GM21825 (cell line): ENCODE data around the gene UXS1.

ENCODE experiments used
- ATAC-seq: cut with Tn5 transposase; IDR thresholded peaks from one replicate; pipeline ENCODE4 v1.9.1; 2021; ENCODE audit warnings: mild to moderate bottlenecking, moderate library complexity; ENCODE audit not compliant: unreplicated experiment

Gene UXS1

GRCh38 chr2:106113361-106113966, 80.6 kb downstream of the UXS1 start:
- no peak for ATAC-seq

DNA sequence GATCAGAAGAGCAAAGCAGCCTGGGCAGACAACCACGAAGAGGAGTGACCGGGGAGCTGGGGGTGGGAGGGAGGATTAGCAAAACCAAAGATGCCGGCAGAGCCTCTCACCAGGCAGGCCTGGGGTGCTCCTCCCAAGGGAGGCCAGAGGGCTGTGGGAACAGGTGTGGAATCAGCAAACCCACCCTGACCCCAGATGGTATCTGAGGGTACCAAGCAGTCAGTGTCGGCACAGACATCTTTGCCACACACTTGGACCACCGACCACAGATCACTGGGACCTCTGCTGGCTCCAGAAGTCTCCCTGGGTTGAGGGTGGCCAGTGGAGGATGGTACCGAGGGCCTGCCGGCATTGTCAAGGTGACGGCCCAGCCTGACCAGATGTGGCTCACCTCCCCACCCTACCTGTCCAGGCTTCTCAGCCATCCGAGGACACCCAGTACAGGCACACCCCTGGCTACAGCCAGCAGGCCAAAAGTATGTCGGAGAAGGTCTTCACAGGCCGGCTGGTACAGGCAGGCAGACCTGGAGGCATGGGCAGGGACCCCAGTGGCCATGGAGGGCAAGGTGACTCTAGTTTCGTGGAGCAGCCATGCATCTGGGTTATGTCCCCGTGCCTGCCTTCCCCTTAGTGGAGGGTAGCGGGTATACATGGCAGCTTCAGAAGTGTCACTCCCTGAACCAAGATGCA, 82.1 kb downstream of the UXS1 start:
- ATAC-seq: no peak

- ATAC-seq: no peak
Observed at GRCh38 chr2:106109675-106110424, 84.3 kb downstream of the UXS1 start.

- ATAC-seq: no peak
Observed at GRCh38 chr2:106108791-106109190, 85.3 kb downstream of the UXS1 start.

DNA sequence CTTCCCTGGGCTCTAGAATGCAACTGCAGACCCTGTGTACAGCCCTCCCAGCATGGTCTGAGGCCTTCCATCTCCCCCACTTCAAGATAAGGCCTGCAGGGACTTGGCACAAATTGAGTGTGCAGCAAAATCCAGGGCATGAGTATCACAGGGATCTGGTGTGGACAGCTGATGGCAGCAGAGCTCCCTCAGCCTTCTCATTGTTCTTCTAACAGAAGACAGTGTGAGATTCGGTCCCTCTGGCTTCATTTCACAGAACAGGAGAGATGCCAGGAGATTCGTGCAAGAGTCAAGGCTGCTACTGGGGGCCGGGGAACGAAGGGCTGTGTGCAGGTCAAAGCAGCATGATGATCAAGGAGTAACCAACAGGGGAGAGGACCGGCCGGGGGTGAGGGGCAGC, 85.8 kb downstream of the UXS1 start:
- ATAC-seq: no peak

- peak; percentile 66 for ATAC-seq
Observed at GRCh38 chr2:106107509-106108131, 86.5 kb downstream of the UXS1 start.

DNA sequence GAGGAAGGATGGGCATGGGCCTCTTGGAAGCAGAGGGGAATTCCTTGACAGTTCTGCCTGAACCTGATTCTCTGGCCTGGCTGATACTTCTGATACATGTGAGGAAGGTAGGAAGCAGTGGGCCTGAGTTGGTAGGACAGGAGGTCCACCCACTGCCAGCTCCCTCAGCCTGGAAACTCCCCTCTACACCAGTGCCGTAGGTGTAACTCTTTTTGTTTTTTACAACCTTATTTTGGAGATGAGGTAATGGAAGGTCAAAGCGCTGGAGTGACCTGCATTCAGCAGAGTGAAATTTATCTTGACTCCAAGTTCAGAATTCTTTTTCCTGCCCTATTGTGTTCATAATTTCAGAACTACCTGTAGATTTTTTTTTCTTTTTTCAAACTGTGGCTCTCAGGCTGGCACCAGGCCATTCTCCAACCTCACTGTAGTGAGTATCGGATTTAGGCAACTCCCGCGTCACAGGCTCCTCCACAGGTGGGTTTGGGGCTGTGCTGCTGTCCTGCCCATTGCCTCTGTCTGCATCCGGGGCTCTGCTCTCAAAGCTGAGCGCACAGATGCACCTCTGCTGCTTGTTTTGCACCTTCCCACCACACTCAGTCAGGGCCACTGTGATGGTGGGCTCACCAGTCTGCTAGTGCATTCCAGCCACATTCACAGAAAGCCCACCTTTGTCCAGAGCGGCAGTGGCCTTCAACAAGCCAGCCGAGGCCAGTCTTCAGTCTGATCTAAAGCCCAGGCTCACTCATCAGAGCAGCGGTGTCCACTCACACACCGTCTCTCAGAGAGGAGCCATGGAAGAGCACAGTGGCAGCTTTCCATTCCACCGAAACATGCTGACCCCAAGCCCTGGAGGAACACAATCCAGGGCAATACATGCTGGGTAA, 87.2 kb downstream of the UXS1 start:
- ATAC-seq: no peak

GRCh38 chr2:106105151-106105922, 88.8 kb downstream of the UXS1 start:
- ATAC-seq: no peak

DNA sequence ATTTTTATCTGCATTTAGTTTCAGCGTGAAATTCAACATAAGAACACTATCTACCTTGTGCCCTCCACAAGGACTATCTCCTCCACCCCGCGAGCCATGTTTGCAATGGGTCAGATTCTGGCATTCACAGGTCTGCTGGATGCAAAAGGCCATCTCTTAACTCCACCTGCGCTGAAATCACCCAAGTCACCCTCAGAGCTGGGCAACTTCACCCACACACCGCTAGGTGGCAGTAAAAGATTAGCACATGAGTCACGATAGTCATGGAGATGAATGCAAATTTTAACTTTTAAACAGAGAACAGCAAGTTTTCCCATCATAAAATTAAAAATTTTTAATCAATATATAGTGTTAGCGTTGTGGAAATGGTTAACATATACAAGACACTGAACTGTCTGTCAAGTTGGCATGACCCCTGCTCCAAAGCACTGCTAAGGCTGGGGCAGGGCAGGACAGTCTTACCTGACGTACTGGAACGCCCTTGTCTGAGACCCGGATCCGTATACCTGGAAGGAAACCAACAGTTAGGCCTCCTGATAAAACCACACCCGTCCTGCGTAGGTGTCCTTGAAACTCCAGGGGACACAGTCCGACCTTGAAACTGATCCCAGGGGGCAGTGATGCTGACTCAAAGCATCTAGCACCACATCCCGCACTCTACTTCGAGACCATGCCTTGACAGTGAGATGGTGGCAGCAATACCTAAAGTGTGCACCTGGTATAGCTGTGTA, 89.6 kb downstream of the UXS1 start:
- ATAC-seq: no peak

DNA sequence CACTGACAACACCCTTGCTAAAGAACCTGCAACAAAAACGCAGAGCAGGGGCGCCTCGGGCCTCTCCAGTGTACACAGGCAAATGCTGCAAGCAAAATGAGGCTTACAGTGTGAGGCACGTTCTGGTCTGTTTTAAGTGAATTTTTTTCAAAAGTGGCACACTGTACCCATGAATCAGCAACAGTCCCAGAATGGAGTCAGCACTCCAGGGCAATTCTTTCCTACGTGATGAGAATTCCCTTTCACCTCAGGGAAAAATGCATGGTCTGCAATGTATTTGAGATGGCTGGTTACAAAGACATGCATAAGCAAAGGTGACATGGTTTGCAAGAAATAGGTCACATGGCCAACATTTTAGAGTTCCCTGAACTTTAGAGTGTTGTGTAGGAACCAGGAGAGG, 94.4 kb downstream of the UXS1 start:
- ATAC-seq: no peak

GRCh38 chr2:106098664-106099063, 95.4 kb downstream of the UXS1 start:
- no peak for ATAC-seq

GRCh38 chr2:106098081-106098480, 96.0 kb downstream of the UXS1 start:
- no peak for ATAC-seq

- no peak for ATAC-seq
Observed at GRCh38 chr2:106097038-106098000, 96.8 kb downstream of the UXS1 start.

DNA sequence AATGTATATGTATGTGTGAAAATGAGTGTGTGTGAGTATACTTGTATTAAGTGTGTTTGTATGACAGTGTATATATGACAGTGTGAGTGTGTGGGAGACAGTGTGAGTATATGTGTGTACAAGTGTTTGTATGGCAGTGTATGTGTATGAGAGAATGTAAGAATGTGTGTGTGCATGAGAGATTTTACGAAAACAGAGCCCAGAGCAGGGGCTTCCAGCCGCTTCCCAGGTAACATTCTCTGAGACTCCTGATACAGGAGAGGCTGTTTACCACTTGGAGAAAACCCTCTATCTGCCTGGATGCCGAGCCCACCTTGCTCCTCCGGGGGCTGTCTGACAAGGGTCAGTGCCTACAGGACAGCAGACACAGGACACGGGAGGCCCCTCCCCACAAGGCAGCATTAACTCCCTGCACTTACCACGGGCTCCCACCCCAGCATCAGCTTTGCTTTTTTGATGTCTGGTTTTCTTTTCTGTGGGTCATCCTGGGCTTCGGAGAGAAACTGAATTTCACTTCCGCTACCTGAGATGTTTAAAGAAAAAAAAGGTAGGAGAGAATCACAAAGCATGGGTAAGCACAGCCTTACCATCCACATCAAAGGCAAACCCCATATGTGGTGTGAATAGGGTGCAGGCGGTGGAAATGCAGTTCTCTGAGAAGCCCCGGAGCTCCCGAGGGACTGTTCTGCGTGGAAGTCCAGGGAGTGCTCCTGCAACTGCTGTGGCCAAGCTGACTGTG, 97.6 kb downstream of the UXS1 start:
- ATAC-seq: no peak

GRCh38 chr2:106095478-106096298, 98.4 kb downstream of the UXS1 start:
- no peak for ATAC-seq

DNA sequence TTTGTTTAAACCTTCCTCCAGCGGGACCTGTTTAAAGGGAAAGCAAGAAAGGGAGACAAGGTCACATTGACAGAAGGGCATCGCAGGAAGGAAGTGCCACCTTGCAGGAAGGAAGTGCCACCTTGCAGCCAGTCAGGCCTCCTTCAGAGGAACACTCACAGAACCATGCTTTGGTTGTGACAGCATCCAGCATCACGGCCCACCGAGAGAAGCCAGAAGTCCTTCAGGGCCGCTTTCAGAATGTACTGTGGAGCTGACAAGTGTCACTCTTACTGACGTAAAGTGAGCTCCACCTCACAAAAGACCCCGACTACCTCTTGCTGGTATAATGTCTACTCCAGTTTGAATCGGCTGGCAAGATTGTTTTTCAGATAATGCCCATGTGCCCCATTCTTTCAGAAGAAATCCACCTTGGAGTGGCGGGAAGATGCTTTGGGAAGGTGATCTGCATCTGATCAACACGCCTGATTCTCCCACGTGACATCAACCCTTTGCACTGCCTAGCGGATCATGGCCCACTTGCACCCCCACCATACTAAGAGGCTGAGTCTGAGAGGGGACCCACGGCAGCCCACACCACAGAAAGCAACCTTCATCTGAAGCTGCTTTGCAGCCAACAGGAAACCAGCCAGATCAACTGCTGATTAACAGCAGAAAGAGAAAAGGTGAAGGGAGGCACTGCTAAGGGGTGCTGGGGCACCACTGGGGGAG, 99.8 kb downstream of the UXS1 start:
- ATAC-seq: no peak
